Naive B cell (primary cell): ENCODE results near the gene BMP8A. TPM values are rescaled to one million over a fixed set of nuclear protein-coding genes. Genes with fewer than 3 reads are reported as not detected.

ENCODE experiments used
- polyA plus RNA-seq, 6 donors: library from polyadenylated mRNA; unstranded; fragments of 300-500 nt; fragmentation: Illumina TruSeq; gene quantifications; one replicate each; pipeline ENCODE4 v1.2.3, GENCODE V29; 2021; ENCODE audit warnings: low read depth in 6 of 6

BMP8A gene
- polyA plus RNA-seq, 6 donors from 2014 or later, result 0.95 to 1.3 TPM; not detected in 4

Other genes starting within 250 kb of the BMP8A start
- gene PABPC4, start 85.2 kb downstream of the BMP8A start, polyA plus RNA-seq, result 10 to 100 TPM in 5 of 6 donors, 1 to 10 TPM in 1; 8.0 to 32.3 (median 15.9) TPM
- gene HEYL, start 148.0 kb downstream of the BMP8A start, polyA plus RNA-seq, result not detected
- gene NT5C1A, start 180.5 kb downstream of the BMP8A start, polyA plus RNA-seq, result not detected
- gene HPCAL4, start 199.8 kb downstream of the BMP8A start, polyA plus RNA-seq, result not detected
- gene PPIE, start 247.2 kb downstream of the BMP8A start, polyA plus RNA-seq, result 100 to 1,000 TPM in 2 of 6 donors, 10 to 100 TPM in 4; 52.8 to 118 (median 82.0) TPM